GM10248 (cell line): ENCODE results near the gene FBRSL1.

ENCODE experiments used
- CTCF ChIA-PET: fragments of 300-600 bp; sonication (Branson Sonifier 250); formaldehyde crosslinking; extraction: SDS; loops from one replicate; lab custom pipeline; 2021; ENCODE audit warnings: antibody characterized with exemption; lab: Yijun Ruan, JAX
- POLR2A ChIA-PET: fragments of 350-650 bp; sonication (Branson Sonifier 250); formaldehyde crosslinking; extraction: SDS; loops from one replicate; lab custom pipeline; 2020; ENCODE audit warnings: antibody characterized with exemption; lab: Yijun Ruan, JAX
- DNase-seq: peaks from one replicate; pipeline ENCODE4 v3.0.0; 2012; ENCODE audit errors: extremely low spot score
- CTCF ChIP-seq: IDR thresholded peaks from 2 replicates; pipeline ENCODE4 v1.5.1; 2012; ENCODE audit warnings: mild to moderate bottlenecking, low read depth; ENCODE audit errors: extremely low read depth, missing control alignments, control extremely low read depth

The FBRSL1 gene

GRCh38 chr12:132517013-132517739, 27.2 kb downstream of the FBRSL1 start:
- ChIA-PET CTCF (interaction anchor here (0.9 to 1.4 kb wide), 2 partner anchors 13 to 102 kb away, joined by 3 to 4 read pairs; no protein-coding TSS in a partner anchor), POLR2A (no interaction called here)
- no peak for TF ChIP-seq CTCF
- no peak for DNase-seq

GRCh38 chr12:132517740-132518100, 27.8 kb downstream of the FBRSL1 start:
- CTCF ChIA-PET, result interaction anchor here (1.4 kb wide), 1 partner anchor 12 kb away, joined by 3 read pairs; no protein-coding TSS in a partner anchor
- POLR2A ChIA-PET, result no interaction called here
- TF ChIP-seq CTCF, result no peak
- DNase-seq, result no peak

GRCh38 chr12:132518354-132518992, 28.5 kb downstream of the FBRSL1 start:
- TF ChIP-seq CTCF, result no peak
- ChIA-PET CTCF (interaction anchor here (1.2 to 1.5 kb wide), 3 partner anchors 11 to 103 kb away, joined by 3 read pairs; no protein-coding TSS in a partner anchor), POLR2A (no interaction called here)
- DNase-seq, result no peak

- CTCF ChIA-PET, result interaction anchor here (1.1 kb wide), 1 partner anchor 367 kb away, joined by 3 read pairs; no protein-coding TSS in a partner anchor
- POLR2A ChIA-PET, result no interaction called here
- DNase-seq, result no peak
- no peak for TF ChIP-seq CTCF
Observed at GRCh38 chr12:132520421-132521199, 30.7 kb downstream of the FBRSL1 start.

GRCh38 chr12:132521200-132521580, 31.2 kb downstream of the FBRSL1 start:
- TF ChIP-seq CTCF, result no peak
- no peak for DNase-seq
- POLR2A ChIA-PET, result no interaction called here
- CTCF ChIA-PET, result interaction anchor here (1.1 kb wide), 1 partner anchor 368 kb away, joined by 3 read pairs; no protein-coding TSS in a partner anchor

GRCh38 chr12:132521712-132522292, 31.9 kb downstream of the FBRSL1 start:
- ChIA-PET CTCF (interaction anchor here (1.2 to 7.1 kb wide), 4 partner anchors 7 to 106 kb away, joined by 3 to 80 read pairs (median 8); no protein-coding TSS in a partner anchor), POLR2A (interaction anchor here (0.5 kb wide), 1 partner anchor 45 kb away, joined by 3 read pairs; no protein-coding TSS in a partner anchor)
- DNase-seq, result no peak
- no peak for TF ChIP-seq CTCF
